NCI-H1694 (cell line): ENCODE data around the gene MON2.

Experiments used
- DNase-seq: peaks from one replicate; lab custom pipeline; 2025; lab: John Stamatoyannopoulos, UW

Gene MON2

GRCh38 chr12:62606654-62607053 is 140.0 kb downstream of the MON2 start:
- no peak for DNase-seq

- no peak for DNase-seq
These were observed 146.5 kb downstream of the MON2 start for GRCh38 chr12:62613081-62613480.

- DNase-seq: no peak
These were observed 151.7 kb downstream of the MON2 start for GRCh38 chr12:62618319-62618718.

GRCh38 chr12:62618930-62619329 is 152.3 kb downstream of the MON2 start:
- no peak for DNase-seq

- DNase-seq: no peak
These were observed 154.5 kb downstream of the MON2 start for GRCh38 chr12:62621101-62621638.

GRCh38 chr12:62622177-62622576 is 155.6 kb downstream of the MON2 start:
- no peak for DNase-seq

- DNase-seq: no peak
These were observed 158.6 kb downstream of the MON2 start for GRCh38 chr12:62625228-62625627.

GRCh38 chr12:62627181-62627580 is 160.6 kb downstream of the MON2 start:
- no peak for DNase-seq

GRCh38 chr12:62629413-62629812 is 162.8 kb downstream of the MON2 start:
- no peak for DNase-seq

GRCh38 chr12:62629971-62630739 is 163.5 kb downstream of the MON2 start:
- DNase-seq: no peak

GRCh38 chr12:62631471-62632410 is 165.1 kb downstream of the MON2 start:
- no peak for DNase-seq

- no peak for DNase-seq
These were observed 165.8 kb downstream of the MON2 start for GRCh38 chr12:62632411-62632918.

GRCh38 chr12:62635649-62636048 is 169.0 kb downstream of the MON2 start:
- no peak for DNase-seq

- no peak for DNase-seq
These were observed 171.1 kb downstream of the MON2 start for GRCh38 chr12:62637679-62638078.

- DNase-seq: no peak
These were observed 174.4 kb downstream of the MON2 start for GRCh38 chr12:62640910-62641448.

- no peak for DNase-seq
These were observed 175.9 kb downstream of the MON2 start for GRCh38 chr12:62642486-62642885.

GRCh38 chr12:62643486-62643885 is 176.9 kb downstream of the MON2 start:
- DNase-seq: no peak

GRCh38 chr12:62646566-62646965 is 179.9 kb downstream of the MON2 start:
- no peak for DNase-seq

- no peak for DNase-seq
These were observed 181.0 kb downstream of the MON2 start for GRCh38 chr12:62647586-62647985.

- DNase-seq: no peak
These were observed 182.9 kb downstream of the MON2 start for GRCh38 chr12:62649412-62650138.
